SK-N-SH treated with all-trans-retinoic acid at 6 μM for 48 hours (cell line): Measurements from ENCODE around the gene WNT1.

ENCODE experiments used
- ATAC-seq: fragments of 200-7000 bp; cut with Tn5 transposase; 3 replicates; pipeline ENCODE4 v1.9.1; 2020; ENCODE audit warnings: mild to moderate bottlenecking, moderate library complexity
- ARNTL ChIP-seq: fragments of 450-650 bp; formaldehyde crosslinking; IDR thresholded peaks from 2 replicates; pipeline ENCODE4 v1.5.0; 2020; ENCODE audit warnings: low read depth, mild to moderate bottlenecking, moderate library complexity, borderline replicate concordance
- BACH2 ChIP-seq: fragments of 250-450 bp; sonication (Bioruptor Pico); IDR thresholded peaks from 2 replicates; pipeline ENCODE4 v1.9.0; 2021; ENCODE audit warnings: mild to moderate bottlenecking, borderline replicate concordance
- CREB5 ChIP-seq: fragments of 250-450 bp; sonication (Bioruptor Pico); IDR thresholded peaks from 2 replicates; pipeline ENCODE4 v1.5.1; 2020; ENCODE audit warnings: low read depth, mild to moderate bottlenecking, moderate library complexity
- CSDC2 ChIP-seq: fragments of 250-450 bp; sonication (Bioruptor Pico); IDR thresholded peaks from 2 replicates; pipeline ENCODE4 v1.5.0; 2020; ENCODE audit warnings: mild to moderate bottlenecking, moderate library complexity
- ESRRG ChIP-seq: fragments of 250-450 bp; sonication (Bioruptor Pico); IDR thresholded peaks from 2 replicates; pipeline ENCODE4 v1.6.1; 2021; ENCODE audit warnings: mild to moderate bottlenecking
- ISL1 ChIP-seq: fragments of 250-450 bp; sonication (Bioruptor Pico); IDR thresholded peaks from 2 replicates; pipeline ENCODE4 v2.1.2; 2022; ENCODE audit warnings: mild to moderate bottlenecking, moderate library complexity
- OSR1 ChIP-seq: fragments of 250-450 bp; sonication (Bioruptor Pico); IDR thresholded peaks from 2 replicates; pipeline ENCODE4 v1.8.0; 2022; ENCODE audit warnings: moderate library complexity, mild to moderate bottlenecking, inconsistent platforms
- RARB ChIP-seq: fragments of 250-450 bp; sonication (Bioruptor Pico); IDR thresholded peaks from 2 replicates; pipeline ENCODE4 v1.8.0; 2021; ENCODE audit warnings: mild to moderate bottlenecking, moderate library complexity
- SNAI2 ChIP-seq: fragments of 250-450 bp; sonication (Bioruptor Pico); IDR thresholded peaks from 2 replicates; pipeline ENCODE4 v1.5.0; 2020; ENCODE audit warnings: mild to moderate bottlenecking, moderate library complexity
- TCF4 ChIP-seq: fragments of 250-450 bp; sonication (Bioruptor Pico); IDR thresholded peaks from 2 replicates; pipeline ENCODE4 v1.8.0; 2021; ENCODE audit warnings: mild to moderate bottlenecking, moderate library complexity, borderline replicate concordance
- TOX ChIP-seq: fragments of 250-450 bp; sonication (Bioruptor Pico); IDR thresholded peaks from 2 replicates; pipeline ENCODE4 v1.8.0; 2021; ENCODE audit warnings: mild to moderate bottlenecking, moderate library complexity, borderline replicate concordance
- ZC3H10 ChIP-seq: fragments of 250-450 bp; sonication (Bioruptor Pico); IDR thresholded peaks from 2 replicates; pipeline ENCODE4 v1.5.1; 2021; ENCODE audit warnings: mild to moderate bottlenecking, moderate library complexity
- ZFP3 ChIP-seq: fragments of 250-450 bp; sonication (Bioruptor Pico); IDR thresholded peaks from 2 replicates; pipeline ENCODE4 v1.5.0; 2020; ENCODE audit warnings: mild to moderate bottlenecking, moderate library complexity
- ZFP30 ChIP-seq: fragments of 450-650 bp; formaldehyde crosslinking; IDR thresholded peaks from 2 replicates; pipeline ENCODE4 v1.5.0; 2022; ENCODE audit warnings: mild to moderate bottlenecking, moderate library complexity
- ZNF565 ChIP-seq: fragments of 450-650 bp; formaldehyde crosslinking; conservative IDR thresholded peaks from 2 replicates; pipeline ENCODE4 v1.5.0; 2020; ENCODE audit warnings: low read depth, mild to moderate bottlenecking, moderate library complexity
- ZNF70 ChIP-seq: fragments of 450-650 bp; formaldehyde crosslinking; IDR thresholded peaks from 2 replicates; pipeline ENCODE4 v1.5.0; 2020; ENCODE audit warnings: mild to moderate bottlenecking, moderate library complexity
- ZNF8 ChIP-seq: fragments of 450-650 bp; formaldehyde crosslinking; IDR thresholded peaks from 2 replicates; pipeline ENCODE4 v1.5.0; 2020; ENCODE audit warnings: mild to moderate bottlenecking, moderate library complexity
- TF ChIP-seq, protein P1 (sequence below): fragments of 250-450 bp; sonication (Bioruptor Pico); IDR thresholded peaks from 2 replicates; pipeline ENCODE4 v1.5.0; 2020; ENCODE audit warnings: mild to moderate bottlenecking, moderate library complexity
- TF ChIP-seq, protein P2 (sequence below): fragments of 250-450 bp; sonication (Bioruptor Pico); IDR thresholded peaks from 2 replicates; pipeline ENCODE4 v1.8.0; 2020; ENCODE audit warnings: mild to moderate bottlenecking, moderate library complexity, borderline replicate concordance
- TF ChIP-seq, protein P3 (sequence below): fragments of 250-450 bp; sonication (Bioruptor Pico); IDR thresholded peaks from 2 replicates; pipeline ENCODE4 v1.8.0; 2021; ENCODE audit warnings: low read depth, mild to moderate bottlenecking, moderate library complexity, borderline replicate concordance
- TF ChIP-seq, protein P4 (sequence below): fragments of 250-450 bp; sonication (Bioruptor Pico); IDR thresholded peaks from 2 replicates; pipeline ENCODE4 v1.5.1; 2021; ENCODE audit warnings: mild to moderate bottlenecking, moderate library complexity

The WNT1 gene

DNA sequence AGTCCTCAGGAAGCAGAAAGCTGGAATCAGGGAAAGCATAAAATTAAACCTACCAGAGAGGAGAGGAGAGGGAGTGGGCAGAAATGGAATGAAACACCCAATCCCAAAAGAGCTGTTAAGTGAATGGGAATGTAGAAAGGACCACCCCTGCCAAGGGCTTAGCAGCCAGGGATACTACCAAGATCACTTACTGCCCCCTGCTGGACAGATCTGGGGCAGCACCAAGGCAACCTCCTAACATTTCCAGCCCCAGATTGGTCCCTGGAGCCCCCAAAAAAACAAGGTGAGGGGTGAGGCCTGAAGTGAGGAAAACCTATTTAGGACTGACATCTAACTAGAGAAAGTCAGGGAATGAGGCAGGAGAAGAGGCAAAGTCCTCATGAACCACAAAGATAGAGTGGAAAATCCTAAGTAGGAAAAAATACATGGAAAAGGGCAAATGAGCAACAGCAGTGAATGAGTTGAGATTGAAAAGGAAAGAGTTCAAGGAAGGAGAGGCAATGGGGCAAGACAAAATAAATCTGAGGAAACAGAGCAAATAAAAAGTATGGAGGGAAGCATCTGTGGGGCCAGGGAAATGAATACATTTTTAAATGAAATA, 41.6 kb upstream of the WNT1 start:
- TF ChIP-seq SNAI2 (no peak), ARNTL (no peak), TOX (no peak), ZNF565 (CRISPR knock-in tag) (no peak), ZNF70 (no peak), ISL1 (CRISPR knock-in tag) (no peak), ZFP30 (no peak), ZNF8 (CRISPR knock-in tag) (no peak), ESRRG (CRISPR knock-in tag) (no peak), CSDC2 (CRISPR knock-in tag) (no peak), CREB5 (CRISPR knock-in tag) (no peak), ZC3H10 (CRISPR knock-in tag) (no peak), TCF4 (CRISPR knock-in tag) (no peak), ZFP3 (CRISPR knock-in tag) (no peak), OSR1 (no peak)
- TF ChIP-seq, protein P1, sequence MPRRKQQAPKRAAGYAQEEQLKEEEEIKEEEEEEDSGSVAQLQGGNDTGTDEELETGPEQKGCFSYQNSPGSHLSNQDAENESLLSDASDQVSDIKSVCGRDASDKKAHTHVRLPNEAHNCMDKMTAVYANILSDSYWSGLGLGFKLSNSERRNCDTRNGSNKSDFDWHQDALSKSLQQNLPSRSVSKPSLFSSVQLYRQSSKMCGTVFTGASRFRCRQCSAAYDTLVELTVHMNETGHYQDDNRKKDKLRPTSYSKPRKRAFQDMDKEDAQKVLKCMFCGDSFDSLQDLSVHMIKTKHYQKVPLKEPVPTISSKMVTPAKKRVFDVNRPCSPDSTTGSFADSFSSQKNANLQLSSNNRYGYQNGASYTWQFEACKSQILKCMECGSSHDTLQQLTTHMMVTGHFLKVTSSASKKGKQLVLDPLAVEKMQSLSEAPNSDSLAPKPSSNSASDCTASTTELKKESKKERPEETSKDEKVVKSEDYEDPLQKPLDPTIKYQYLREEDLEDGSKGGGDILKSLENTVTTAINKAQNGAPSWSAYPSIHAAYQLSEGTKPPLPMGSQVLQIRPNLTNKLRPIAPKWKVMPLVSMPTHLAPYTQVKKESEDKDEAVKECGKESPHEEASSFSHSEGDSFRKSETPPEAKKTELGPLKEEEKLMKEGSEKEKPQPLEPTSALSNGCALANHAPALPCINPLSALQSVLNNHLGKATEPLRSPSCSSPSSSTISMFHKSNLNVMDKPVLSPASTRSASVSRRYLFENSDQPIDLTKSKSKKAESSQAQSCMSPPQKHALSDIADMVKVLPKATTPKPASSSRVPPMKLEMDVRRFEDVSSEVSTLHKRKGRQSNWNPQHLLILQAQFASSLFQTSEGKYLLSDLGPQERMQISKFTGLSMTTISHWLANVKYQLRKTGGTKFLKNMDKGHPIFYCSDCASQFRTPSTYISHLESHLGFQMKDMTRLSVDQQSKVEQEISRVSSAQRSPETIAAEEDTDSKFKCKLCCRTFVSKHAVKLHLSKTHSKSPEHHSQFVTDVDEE (CRISPR knock-in tag), result no peak
- TF ChIP-seq, protein P2, sequence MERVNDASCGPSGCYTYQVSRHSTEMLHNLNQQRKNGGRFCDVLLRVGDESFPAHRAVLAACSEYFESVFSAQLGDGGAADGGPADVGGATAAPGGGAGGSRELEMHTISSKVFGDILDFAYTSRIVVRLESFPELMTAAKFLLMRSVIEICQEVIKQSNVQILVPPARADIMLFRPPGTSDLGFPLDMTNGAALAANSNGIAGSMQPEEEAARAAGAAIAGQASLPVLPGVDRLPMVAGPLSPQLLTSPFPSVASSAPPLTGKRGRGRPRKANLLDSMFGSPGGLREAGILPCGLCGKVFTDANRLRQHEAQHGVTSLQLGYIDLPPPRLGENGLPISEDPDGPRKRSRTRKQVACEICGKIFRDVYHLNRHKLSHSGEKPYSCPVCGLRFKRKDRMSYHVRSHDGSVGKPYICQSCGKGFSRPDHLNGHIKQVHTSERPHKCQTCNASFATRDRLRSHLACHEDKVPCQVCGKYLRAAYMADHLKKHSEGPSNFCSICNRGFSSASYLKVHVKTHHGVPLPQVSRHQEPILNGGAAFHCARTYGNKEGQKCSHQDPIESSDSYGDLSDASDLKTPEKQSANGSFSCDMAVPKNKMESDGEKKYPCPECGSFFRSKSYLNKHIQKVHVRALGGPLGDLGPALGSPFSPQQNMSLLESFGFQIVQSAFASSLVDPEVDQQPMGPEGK (CRISPR knock-in tag), result no peak
- TF ChIP-seq, protein P3, sequence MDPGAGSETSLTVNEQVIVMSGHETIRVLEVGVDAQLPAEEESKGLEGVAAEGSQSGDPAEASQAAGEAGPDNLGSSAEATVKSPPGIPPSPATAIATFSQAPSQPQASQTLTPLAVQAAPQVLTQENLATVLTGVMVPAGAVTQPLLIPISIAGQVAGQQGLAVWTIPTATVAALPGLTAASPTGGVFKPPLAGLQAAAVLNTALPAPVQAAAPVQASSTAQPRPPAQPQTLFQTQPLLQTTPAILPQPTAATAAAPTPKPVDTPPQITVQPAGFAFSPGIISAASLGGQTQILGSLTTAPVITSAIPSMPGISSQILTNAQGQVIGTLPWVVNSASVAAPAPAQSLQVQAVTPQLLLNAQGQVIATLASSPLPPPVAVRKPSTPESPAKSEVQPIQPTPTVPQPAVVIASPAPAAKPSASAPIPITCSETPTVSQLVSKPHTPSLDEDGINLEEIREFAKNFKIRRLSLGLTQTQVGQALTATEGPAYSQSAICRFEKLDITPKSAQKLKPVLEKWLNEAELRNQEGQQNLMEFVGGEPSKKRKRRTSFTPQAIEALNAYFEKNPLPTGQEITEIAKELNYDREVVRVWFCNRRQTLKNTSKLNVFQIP (CRISPR knock-in tag), result no peak
- ATAC-seq, result peak; percentile 91

DNA sequence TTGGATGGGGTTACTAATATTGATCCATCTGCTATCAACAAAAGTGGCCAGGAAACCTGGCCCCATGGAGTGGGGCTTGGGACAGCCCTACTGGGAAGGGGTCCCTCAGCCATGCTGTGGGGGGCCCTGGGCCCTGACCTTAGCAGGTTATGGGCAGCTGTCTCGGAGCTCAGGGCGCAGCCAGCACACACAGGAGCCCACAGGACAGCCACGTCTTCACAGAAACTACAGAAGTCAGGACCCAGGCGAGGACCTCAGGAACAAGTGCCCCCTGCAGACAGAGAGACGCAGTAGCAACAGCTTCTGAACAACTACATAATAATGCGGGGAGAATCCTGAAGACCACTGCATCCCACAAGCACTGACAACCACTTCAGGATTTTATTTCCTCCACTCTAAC, 41.0 kb upstream of the WNT1 start:
- ATAC-seq, result no peak; the same call in 2 of the 3 replicates
- no peak for TF ChIP-seq ZNF70

- TF ChIP-seq ARNTL (no peak), ZFP30 (no peak), BACH2 (CRISPR knock-in tag) (no peak), ZNF565 (CRISPR knock-in tag) (no peak), RARB (CRISPR knock-in tag) (no peak)
- TF ChIP-seq, protein P4, sequence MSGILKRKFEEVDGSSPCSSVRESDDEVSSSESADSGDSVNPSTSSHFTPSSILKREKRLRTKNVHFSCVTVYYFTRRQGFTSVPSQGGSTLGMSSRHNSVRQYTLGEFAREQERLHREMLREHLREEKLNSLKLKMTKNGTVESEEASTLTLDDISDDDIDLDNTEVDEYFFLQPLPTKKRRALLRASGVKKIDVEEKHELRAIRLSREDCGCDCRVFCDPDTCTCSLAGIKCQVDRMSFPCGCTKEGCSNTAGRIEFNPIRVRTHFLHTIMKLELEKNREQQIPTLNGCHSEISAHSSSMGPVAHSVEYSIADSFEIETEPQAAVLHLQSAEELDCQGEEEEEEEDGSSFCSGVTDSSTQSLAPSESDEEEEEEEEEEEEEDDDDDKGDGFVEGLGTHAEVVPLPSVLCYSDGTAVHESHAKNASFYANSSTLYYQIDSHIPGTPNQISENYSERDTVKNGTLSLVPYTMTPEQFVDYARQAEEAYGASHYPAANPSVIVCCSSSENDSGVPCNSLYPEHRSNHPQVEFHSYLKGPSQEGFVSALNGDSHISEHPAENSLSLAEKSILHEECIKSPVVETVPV (CRISPR knock-in tag), result no peak
- TF ChIP-seq, protein P3 (CRISPR knock-in tag), result no peak
- ATAC-seq, result no peak
Observed at GRCh38 chr12:48938805-48939204, 39.3 kb upstream of the WNT1 start.
